ENCODE data around the gene MPHOSPH8.

GRCh38 chr13:19643652-19644051 lies 10.2 kb downstream of the MPHOSPH8 start:
- TF ChIP-seq ARNT (IDR thresholded peaks at IDR 0.05), result no peak
- TF ChIP-seq TARDBP (IDR thresholded peaks at IDR 0.05), result no peak
- no peak for TF ChIP-seq SP1 (IDR thresholded peaks at IDR 0.05)

All from HEK293T (cell line).